Activated T-helper 1 cell treated with anti-CD3 and anti-CD28 coated beads, Interleukin-12 subunit alpha, Interleukin-12 subunit beta, Interleukin-2, Interleukin-4 antibody, amounts not matched to agents 30 ng/mL and 10 ng/mL and 1 ng/mL, durations not matched to agents 14 hours and 24 hours and 36 hours (primary cell): ENCODE results near the gene FERMT3. TPM values are rescaled to one million over a fixed set of nuclear protein-coding genes. Genes with fewer than 3 reads are reported as not detected.

Source experiments
- DNase-seq: peaks from one replicate; pipeline ENCODE4 v3.0.0; 2021; ENCODE audit warnings: low spot score
- H3K27ac Mint-ChIP-seq: one replicate; pipeline ENCODE4 v1.8.0; 2021; ENCODE audit warnings: mild to moderate bottlenecking, mixed read lengths
- H3K27me3 Mint-ChIP-seq: one replicate; pipeline ENCODE4 v1.8.0; 2022; ENCODE audit warnings: mild to moderate bottlenecking, moderate library complexity, mixed read lengths; ENCODE audit not compliant: insufficient read depth
- H3K36me3 Mint-ChIP-seq: one replicate; pipeline ENCODE4 v1.8.0; 2021; ENCODE audit warnings: low read depth, mixed read lengths
- H3K4me1 Mint-ChIP-seq: one replicate; pipeline ENCODE4 v1.8.0; 2021; ENCODE audit warnings: low read depth, mixed read lengths
- H3K4me3 Mint-ChIP-seq: one replicate; pipeline ENCODE4 v1.8.0; 2021; ENCODE audit warnings: mild to moderate bottlenecking, moderate library complexity, mixed read lengths
- H3K9me3 Mint-ChIP-seq: one replicate; pipeline ENCODE4 v1.8.0; 2021; ENCODE audit warnings: mixed read lengths
- intact Hi-C: fragments of 100-400 bp; cut with micrococcal nuclease; formaldehyde crosslinking; loops from one replicate; pipeline ENCODE4 v1.15.1; 2024
- total RNA-seq: library from RNA; stranded (reverse); gene quantifications from 2 replicates; pipeline ENCODE4 v1.2.3, GENCODE V29; 2022

FERMT3 gene
- total RNA-seq, 1 donor from 2014 or later, result 211 TPM

DNA sequence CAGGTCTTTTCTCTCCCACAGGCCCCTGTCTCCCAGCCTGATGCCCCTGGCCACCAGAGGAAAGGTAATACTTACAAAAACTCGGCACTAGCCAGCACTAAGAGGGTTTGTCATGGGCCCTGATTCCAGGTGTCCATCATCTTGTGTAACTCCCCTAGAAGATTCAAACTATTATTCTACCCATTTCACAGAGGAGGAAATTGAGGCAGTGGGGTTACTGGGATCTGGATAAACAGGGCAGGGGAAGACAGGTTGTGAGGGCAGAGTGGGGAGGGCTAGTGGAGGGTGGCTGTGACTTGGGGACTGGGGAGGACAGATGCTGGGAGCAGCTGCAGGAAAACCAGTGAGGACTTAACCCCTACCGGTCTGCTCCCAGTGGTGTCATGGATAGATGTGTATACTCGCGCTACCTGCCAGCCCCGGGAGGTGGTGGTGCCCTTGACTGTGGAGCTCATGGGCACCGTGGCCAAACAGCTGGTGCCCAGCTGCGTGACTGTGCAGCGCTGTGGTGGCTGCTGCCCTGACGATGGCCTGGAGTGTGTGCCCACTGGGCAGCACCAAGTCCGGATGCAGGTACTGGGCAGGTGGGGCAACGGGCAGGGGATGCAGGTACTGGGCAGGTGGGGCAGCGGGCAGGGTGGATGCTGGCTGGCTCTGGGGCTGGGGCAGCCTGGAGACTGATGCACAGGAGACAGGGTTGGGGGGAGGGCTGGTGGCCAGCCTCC lies 29.1 kb downstream of the FERMT3 start:
- intact Hi-C loops, result no loop called here
- no peaks in the 10 kb centered on the region for H3K27me3 Mint-ChIP-seq

GRCh38 chr11:64237484-64237951 lies 31.0 kb downstream of the FERMT3 start:
- intact Hi-C loops, result no loop called here
- Mint-ChIP-seq H3K36me3 (peaks cover 16% of the 10 kb centered on the region), H3K27ac (no peak overlapping the region), H3K4me3 (no peak overlapping the region), H3K27me3 (no peaks in the 10 kb centered on the region), H3K4me1 (peaks cover 28% of the 10 kb centered on the region), H3K9me3 (no peaks in the 10 kb centered on the region)
- DNase-seq, result no peak

More for the DNA sequence above, 29.1 kb downstream of the FERMT3 start:
- H3K9me3 Mint-ChIP-seq, result no peaks in the 10 kb centered on the region
- no peak for DNase-seq
- peak overlapping the region; percentile 64 for H3K27ac Mint-ChIP-seq
- peak overlapping the region; percentile 87 for H3K4me3 Mint-ChIP-seq
- peaks cover 15% of the 10 kb centered on the region for H3K36me3 Mint-ChIP-seq
- peaks cover 24% of the 10 kb centered on the region for H3K4me1 Mint-ChIP-seq

DNA sequence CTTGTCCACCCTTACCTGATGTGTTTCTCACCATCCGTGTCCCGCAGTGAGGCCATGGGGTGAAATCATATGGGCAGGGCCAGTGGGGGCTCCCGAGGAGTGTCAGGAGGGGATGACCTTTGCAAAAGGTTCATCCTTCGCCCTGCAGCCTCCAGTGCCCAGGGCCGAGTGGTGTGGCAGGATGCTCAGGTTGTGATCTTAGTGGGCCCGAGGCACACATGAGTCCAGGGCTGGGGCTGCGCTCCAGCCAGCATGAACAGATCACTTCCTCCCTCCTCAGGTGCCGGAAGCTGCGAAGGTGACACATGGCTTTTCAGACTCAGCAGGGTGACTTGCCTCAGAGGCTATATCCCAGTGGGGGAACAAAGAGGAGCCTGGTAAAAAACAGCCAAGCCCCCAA lies 31.6 kb downstream of the FERMT3 start:
- H3K27ac Mint-ChIP-seq, result no peak overlapping the region
- H3K27me3 Mint-ChIP-seq, result no peaks in the 10 kb centered on the region
- DNase-seq, result no peak
- peaks cover 33% of the 10 kb centered on the region for H3K4me1 Mint-ChIP-seq
- H3K9me3 Mint-ChIP-seq, result no peaks in the 10 kb centered on the region
- intact Hi-C loops, result no loop called here
- peaks cover 20% of the 10 kb centered on the region for H3K36me3 Mint-ChIP-seq
- H3K4me3 Mint-ChIP-seq, result no peak overlapping the region

DNA sequence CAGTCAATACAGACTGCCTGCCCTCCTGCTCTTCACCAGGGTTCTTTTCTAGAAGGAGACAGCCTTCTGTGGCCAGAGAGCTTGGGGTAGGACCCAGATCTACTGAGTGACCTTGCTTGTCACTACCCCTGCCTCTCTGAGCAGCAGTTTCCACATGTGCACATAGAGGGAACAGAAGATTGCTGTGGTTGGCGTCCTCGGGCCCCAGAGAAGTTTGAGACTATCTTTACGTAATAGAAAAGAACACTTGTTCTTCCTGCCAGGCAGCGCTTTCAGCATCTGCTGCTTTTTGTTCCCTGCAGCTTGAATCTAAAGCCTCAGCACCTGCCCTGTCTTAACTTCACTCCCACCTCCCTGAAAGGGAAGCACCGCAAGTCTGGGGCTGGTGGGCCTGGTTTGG lies 32.5 kb downstream of the FERMT3 start:
- Mint-ChIP-seq H3K4me3 (peak overlapping the region; percentile 34), H3K36me3 (peaks cover 21% of the 10 kb centered on the region)

DNA sequence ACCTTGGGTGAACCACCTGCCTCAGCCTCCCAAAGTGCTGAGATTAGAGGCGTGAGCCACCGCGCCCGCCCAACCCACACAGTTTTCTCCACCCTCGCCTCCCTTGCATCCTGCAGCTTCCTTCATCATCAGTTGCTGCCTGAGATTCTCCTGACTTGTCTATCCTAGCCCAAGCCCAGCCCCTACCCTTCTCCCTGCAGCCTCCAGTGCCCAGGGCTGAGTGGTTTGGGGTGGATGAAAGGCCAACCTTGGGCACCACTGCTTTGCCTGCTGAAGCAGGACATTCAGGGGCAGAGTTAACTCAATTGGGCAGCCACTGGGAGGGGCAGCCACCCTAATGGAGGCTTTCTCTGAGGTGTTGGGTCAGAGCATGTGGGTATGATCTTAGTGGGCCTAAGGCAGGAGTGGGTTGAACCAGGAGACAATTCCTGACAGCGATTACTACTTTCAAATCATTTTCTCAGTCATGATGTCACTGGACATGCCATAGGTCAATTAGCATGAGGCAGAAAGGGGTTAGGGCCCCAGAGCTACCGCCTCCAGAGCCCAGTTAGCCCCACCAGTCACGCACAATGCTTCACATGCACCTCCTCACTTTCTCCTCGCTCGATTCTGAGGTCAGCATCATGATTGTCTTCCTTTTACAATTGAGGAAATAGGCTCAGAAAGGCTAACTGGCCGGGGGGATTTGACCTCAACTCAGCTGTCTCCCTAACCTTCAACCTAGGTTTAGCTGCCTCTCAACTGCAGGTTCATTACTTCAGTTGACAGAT lies 33.3 kb downstream of the FERMT3 start:
- no peak for DNase-seq
- intact Hi-C loops, result loop anchor here (2.0 to 5.0 kb wide), 2 partner anchors 33 to 1648 kb away; partner anchors contain the start of genes FERMT3 and TUT1
- Mint-ChIP-seq H3K27me3 (no peaks in the 10 kb centered on the region), H3K4me1 (peaks cover 41% of the 10 kb centered on the region), H3K27ac (peak overlapping the region; percentile 94), H3K36me3 (peaks cover 21% of the 10 kb centered on the region), H3K4me3 (peak overlapping the region; percentile 94), H3K9me3 (no peaks in the 10 kb centered on the region)

More for the DNA sequence above, 32.5 kb downstream of the FERMT3 start:
- Mint-ChIP-seq H3K9me3 (no peaks in the 10 kb centered on the region), H3K27me3 (no peaks in the 10 kb centered on the region), H3K27ac (no peak overlapping the region), H3K4me1 (peaks cover 41% of the 10 kb centered on the region)
- DNase-seq, result no peak
- intact Hi-C loops, result no loop called here

DNA sequence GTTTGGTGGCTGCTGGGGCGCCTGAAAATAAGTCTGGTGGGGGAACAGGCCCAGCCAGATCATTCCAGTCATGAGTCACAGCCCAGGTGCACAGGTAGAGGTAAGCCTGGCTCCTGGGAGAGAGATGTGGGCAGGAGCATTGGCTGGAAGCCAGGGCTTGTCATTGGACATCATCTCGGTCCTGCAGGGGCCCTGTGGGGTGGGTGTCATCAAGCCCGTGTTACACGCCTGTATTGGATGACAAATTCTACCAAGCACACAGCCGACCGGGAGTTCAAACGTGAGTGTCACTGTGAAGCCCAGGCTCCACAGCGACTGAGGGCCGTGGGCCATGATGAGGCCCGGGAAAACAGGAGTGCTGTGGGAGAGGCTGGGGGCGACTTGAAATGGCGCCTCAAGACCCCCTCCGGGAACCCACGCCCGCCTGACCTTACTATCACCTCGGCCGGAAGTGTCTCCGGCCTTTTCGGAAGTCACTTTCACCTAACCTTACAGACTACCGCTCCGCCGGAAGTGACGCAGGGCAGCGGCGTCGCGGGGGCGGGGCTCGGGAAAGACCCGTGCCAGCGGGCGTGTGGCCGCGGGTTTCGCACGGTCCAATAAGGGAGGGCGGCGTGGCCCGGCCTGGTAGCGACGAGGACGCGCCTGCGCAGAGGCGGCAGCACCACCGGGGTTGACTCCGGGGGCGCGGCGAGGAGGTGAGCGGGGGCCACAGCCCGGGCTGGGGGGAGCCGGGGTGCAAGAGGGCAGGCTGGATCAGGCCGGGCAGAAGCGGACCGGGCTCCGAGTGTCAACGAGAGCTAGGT lies 34.1 kb downstream of the FERMT3 start, which contains the start of gene FKBP2:
Gene FKBP2, plus strand, starts transcription at position 661 of the 806 bp plus-strand sequence. CDS start 1,293 bp downstream, outside the sequence.
- intact Hi-C loops, result loop anchor here (1.0 to 5.0 kb wide), 12 partner anchors 10 to 1648 kb away; partner anchors contain the start of genes BAD, CCDC88B, COX8A and DNAJC4
- peak within 1 kb of the TSS; percentile 94 for H3K4me3 Mint-ChIP-seq
- no peaks in the 10 kb centered on the region for H3K9me3 Mint-ChIP-seq
- peak; percentile 99 for DNase-seq
- peaks cover 35% of the 10 kb centered on the region for H3K4me1 Mint-ChIP-seq
- H3K27ac Mint-ChIP-seq, result peak within 1 kb of the TSS; percentile 94
- peaks cover 21% of the 10 kb centered on the region for H3K36me3 Mint-ChIP-seq
- no peaks in the 10 kb centered on the region for H3K27me3 Mint-ChIP-seq

GRCh38 chr11:64241241-64241490 lies 34.6 kb downstream of the FERMT3 start:
- H3K9me3 Mint-ChIP-seq, result no peaks in the 10 kb centered on the region
- H3K4me3 Mint-ChIP-seq, result peak overlapping the region; percentile 94
- DNase-seq, result peak; percentile 100
- H3K4me1 Mint-ChIP-seq, result peaks cover 34% of the 10 kb centered on the region
- peak overlapping the region; percentile 94 for H3K27ac Mint-ChIP-seq
- intact Hi-C loops, result loop anchor here (1.0 to 5.0 kb wide), 12 partner anchors 10 to 1649 kb away; partner anchors contain the start of genes BAD, CCDC88B, COX8A and DNAJC4
- peaks cover 21% of the 10 kb centered on the region for H3K36me3 Mint-ChIP-seq
- H3K27me3 Mint-ChIP-seq, result no peaks in the 10 kb centered on the region

DNA sequence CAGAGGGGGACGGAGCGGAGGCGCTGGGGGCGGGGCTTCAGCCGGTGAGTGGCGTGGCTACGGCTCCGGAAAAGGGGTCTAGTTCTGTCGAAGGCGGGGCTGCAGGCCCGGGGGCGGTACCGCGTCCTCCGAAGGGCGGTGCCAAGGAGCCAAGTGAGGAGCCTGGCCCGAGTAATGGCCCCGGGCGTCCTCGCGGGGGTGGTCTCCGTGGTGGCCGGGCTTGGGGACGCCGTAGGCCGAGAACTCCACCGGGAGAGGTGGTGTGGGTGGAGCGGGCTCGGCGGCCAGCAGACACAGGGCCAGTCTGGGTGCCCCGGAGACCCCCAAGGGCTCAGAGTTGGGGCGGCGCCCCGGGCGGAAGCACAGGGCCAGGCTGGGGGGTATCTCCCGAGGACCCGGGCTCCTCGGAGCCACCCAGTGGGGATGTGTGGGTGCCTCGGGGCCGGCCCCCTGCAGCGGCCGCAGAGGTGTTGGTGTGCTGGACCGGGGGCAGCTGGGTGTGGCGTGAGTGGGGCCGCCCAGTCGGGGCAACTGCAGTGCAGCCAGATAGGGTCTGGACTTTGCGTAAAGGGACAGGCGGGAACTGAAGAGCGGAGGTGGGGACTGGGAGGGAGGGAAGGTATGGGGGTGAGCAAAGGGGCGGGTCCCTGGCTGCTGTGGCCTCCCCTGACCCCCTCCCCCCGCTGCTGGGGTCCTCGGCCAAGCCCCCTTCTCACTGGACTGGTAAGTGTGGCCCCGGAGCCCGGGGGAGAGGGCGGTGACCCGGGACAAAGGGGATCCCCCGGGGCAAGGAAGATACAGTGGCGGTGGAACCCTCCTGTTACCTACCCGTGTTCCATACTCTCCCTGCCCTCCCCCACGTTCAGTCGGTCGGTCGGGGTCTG lies 35.2 kb downstream of the FERMT3 start:
- Mint-ChIP-seq H3K4me3 (peak overlapping the region; percentile 94), H3K4me1 (peaks cover 34% of the 10 kb centered on the region), H3K27ac (peak overlapping the region; percentile 94), H3K36me3 (peaks cover 21% of the 10 kb centered on the region), H3K27me3 (no peaks in the 10 kb centered on the region), H3K9me3 (no peaks in the 10 kb centered on the region)
- intact Hi-C loops, result loop anchor here (1.0 to 5.0 kb wide), 12 partner anchors 10 to 1649 kb away; partner anchors contain the start of genes BAD, CCDC88B, COX8A and DNAJC4
- peak; percentile 21 for DNase-seq

DNA sequence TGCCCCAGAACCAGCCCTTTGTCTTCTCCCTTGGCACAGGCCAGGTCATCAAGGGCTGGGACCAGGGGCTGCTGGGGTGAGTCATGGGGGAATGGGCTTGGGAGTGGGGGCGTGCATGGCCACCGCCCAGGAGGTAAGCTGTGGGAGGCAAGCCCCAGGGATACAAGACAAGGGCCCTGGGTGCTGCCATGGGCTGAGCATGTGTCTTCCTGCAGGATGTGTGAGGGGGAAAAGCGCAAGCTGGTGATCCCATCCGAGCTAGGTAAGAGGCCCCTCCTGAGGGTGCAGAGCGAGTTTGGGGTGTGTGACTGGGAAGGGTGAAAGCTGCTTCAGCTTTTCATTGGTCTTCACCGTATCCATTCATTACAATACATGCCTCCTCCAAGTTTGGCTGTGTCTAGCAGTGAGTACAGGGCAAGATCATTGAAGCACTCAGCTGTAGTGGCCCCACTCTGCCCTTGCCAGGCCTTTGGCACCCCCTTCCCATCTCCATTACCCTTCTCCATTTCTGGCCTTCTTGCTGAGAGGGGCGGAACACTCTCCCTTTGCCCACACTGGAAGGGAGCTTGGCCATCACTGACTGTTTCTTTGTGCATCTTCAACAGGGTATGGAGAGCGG lies 36.8 kb downstream of the FERMT3 start:
- Mint-ChIP-seq H3K4me1 (peaks cover 40% of the 10 kb centered on the region), H3K36me3 (peaks cover 11% of the 10 kb centered on the region)

GRCh38 chr11:64244107-64244506 lies 37.6 kb downstream of the FERMT3 start:
- Mint-ChIP-seq H3K4me1 (peaks cover 35% of the 10 kb centered on the region), H3K36me3 (peaks cover 11% of the 10 kb centered on the region), H3K27me3 (peaks cover 1% of the 10 kb centered on the region), H3K27ac (no peak overlapping the region), H3K4me3 (peak overlapping the region; percentile 94), H3K9me3 (no peaks in the 10 kb centered on the region)
- no peak for DNase-seq
- intact Hi-C loops, result loop anchor here (5.0 kb wide), 1 partner anchor 1652 kb away; the partner anchor contains the start of gene TUT1

More for the DNA sequence above, 36.8 kb downstream of the FERMT3 start:
- Mint-ChIP-seq H3K9me3 (no peaks in the 10 kb centered on the region), H3K27me3 (peaks cover 1% of the 10 kb centered on the region), H3K27ac (no peak overlapping the region), H3K4me3 (peak overlapping the region; percentile 94)
- DNase-seq, result no peak
- intact Hi-C loops, result loop anchor here (5.0 kb wide), 1 partner anchor 1651 kb away; the partner anchor contains the start of gene TUT1

DNA sequence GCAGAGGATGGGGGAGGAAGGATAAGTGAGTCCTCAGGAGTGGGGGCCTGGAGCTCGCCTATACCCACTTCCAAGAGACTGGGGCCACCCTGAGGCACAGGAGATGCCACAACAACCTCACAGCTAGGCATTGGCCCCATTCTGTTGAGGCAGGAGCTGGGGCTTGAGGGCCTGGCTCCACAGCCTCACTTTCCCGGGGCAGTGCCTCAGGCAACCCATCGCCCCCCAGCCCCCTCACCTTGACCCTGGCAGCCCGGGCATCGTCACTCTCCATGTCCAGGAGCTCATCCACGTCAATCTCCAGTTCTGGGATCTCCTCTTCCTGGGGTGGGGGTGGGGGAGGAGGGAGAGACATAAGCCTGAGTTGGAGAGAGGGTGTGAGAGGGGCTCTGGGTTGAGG lies 38.4 kb downstream of the FERMT3 start:
- H3K36me3 Mint-ChIP-seq, result peaks cover 8% of the 10 kb centered on the region
- peaks cover 33% of the 10 kb centered on the region for H3K4me1 Mint-ChIP-seq
- H3K9me3 Mint-ChIP-seq, result no peaks in the 10 kb centered on the region
- H3K4me3 Mint-ChIP-seq, result peak overlapping the region; percentile 94
- no peak for DNase-seq
- H3K27me3 Mint-ChIP-seq, result peaks cover 1% of the 10 kb centered on the region
- H3K27ac Mint-ChIP-seq, result peak overlapping the region; percentile 67
- intact Hi-C loops, result loop anchor here (5.0 kb wide), 1 partner anchor 1653 kb away; the partner anchor contains the start of gene TUT1
